Measurements from ENCODE around the gene LRRC52.
"Not testable (repeated sequence)": the region's sequence is repeated elsewhere in the genome, so short reads cannot be mapped to it uniquely, and the experiment has no call there.

Gene LRRC52

DNA sequence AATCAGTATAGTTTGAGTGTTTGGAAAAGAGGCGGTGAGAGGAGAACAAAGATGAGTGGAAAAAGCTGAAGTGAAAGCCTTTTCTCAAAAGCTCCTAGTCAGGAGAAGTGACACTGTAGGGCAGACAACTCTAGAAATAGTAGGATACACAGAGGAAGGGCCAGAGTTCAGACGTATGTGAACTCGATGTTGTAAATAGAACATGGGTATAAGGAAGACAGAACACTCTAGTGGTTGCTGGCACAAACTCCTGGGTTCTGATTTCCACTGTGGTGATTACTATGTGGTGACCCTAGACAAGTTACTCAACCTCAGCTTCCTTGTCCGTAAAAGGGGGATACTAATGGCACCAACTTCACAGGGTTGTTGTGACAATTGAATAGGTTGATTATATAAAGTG, 57.0 kb downstream of the LRRC52 start:
- H3K4me3 ChIP-seq (ENCODE audit: low read depth, low read length) = no peak overlapping the region
- TF ChIP-seq, protein P1, sequence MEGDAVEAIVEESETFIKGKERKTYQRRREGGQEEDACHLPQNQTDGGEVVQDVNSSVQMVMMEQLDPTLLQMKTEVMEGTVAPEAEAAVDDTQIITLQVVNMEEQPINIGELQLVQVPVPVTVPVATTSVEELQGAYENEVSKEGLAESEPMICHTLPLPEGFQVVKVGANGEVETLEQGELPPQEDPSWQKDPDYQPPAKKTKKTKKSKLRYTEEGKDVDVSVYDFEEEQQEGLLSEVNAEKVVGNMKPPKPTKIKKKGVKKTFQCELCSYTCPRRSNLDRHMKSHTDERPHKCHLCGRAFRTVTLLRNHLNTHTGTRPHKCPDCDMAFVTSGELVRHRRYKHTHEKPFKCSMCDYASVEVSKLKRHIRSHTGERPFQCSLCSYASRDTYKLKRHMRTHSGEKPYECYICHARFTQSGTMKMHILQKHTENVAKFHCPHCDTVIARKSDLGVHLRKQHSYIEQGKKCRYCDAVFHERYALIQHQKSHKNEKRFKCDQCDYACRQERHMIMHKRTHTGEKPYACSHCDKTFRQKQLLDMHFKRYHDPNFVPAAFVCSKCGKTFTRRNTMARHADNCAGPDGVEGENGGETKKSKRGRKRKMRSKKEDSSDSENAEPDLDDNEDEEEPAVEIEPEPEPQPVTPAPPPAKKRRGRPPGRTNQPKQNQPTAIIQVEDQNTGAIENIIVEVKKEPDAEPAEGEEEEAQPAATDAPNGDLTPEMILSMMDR (IDR thresholded peaks at IDR 0.05; ENCODE audit: borderline replicate concordance, insufficient read depth, low read depth, low read length) = no peak

DNA sequence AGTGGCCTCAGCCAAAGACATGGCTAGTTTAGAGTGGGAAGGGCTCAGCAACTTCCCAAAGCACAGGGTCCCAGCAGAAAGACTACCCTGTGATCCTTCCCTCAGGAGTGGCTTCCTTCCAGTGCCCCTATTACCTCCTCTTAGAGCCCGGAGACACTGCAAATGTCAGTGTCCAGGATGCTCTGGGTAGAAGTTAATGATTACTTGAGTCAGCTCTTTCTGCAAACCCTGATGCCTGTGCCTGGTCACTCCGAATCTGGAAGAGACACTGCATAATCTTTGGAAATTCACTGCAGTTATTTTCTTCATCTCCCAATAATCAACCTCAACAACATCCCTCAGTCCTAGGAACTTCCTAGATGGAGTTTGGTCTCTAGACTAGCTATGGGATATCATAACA, 60.0 kb downstream of the LRRC52 start:
- H3K4me3 ChIP-seq (ENCODE audit: low read depth, low read length) = no peak overlapping the region
- TF ChIP-seq, protein P1 (IDR thresholded peaks at IDR 0.05; ENCODE audit: borderline replicate concordance, insufficient read depth, low read depth, low read length) = no peak

DNA sequence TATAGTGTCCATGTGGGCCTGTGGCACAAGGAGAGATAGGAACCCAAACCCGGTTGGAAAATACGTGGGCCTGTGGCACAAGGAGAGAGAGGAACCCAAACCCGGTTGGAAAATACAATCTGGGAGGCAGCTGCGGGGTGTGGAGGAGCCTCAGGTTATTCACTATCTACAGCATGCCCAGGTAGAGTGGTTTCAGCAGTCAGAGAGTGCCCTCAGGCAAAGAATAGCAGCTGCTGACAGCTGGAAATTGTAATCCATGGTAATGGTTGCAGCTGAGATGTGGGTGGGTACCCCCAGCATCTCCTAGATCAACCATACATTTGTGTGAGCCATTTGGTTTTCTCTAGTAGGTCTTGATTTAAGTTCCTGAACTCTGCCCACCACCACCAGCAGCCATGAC, 61.4 kb downstream of the LRRC52 start:
- TF ChIP-seq, protein P1 (IDR thresholded peaks at IDR 0.05; ENCODE audit: borderline replicate concordance, insufficient read depth, low read depth, low read length) = no peak
- no peak overlapping the region for H3K4me3 ChIP-seq (ENCODE audit: low read depth, low read length)

DNA sequence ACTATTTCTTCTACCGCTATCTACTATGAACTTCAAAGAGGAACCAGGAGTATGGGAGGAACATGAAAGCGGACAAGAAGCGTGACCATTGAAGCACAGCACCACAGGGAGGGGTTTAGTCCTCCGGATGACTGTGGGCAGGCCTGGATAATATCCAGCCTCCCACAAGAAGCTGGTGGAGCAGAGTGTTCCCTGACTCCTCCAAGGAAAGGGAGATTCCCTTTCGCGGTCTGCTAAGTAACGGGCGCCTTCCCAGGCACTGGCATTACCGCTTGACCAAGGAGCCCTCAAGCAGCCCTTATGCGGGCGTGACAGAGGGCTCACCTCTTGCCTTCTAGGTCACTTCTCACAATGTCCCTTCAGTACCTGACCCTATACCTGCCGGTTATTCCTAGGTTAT, 62.9 kb downstream of the LRRC52 start:
- H3K4me3 ChIP-seq (ENCODE audit: low read depth, low read length) = not testable (repeated sequence)

DNA sequence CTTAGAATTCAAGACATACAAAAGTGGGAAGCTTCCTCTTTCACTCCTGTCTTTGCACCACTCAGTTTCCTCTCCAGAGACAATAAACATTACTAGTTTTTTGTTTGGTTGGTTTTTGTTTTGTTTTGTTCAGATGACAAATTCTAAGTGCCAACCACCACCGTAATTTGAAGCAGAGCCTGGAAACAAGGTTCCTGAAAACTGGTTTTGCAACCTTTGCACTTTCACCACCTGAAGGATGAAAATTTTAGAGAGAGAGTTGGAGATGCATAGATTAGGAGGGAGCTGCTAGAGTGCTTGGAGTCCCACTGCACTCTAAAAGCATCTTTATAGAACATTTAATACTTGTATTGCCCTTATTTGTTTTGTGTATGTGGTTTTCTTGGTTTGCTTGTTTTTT, 67.1 kb downstream of the LRRC52 start:
- TF ChIP-seq, protein P1 (IDR thresholded peaks at IDR 0.05; ENCODE audit: borderline replicate concordance, insufficient read depth, low read depth, low read length) = no peak
- no peak overlapping the region for H3K4me3 ChIP-seq (ENCODE audit: low read depth, low read length)

DNA sequence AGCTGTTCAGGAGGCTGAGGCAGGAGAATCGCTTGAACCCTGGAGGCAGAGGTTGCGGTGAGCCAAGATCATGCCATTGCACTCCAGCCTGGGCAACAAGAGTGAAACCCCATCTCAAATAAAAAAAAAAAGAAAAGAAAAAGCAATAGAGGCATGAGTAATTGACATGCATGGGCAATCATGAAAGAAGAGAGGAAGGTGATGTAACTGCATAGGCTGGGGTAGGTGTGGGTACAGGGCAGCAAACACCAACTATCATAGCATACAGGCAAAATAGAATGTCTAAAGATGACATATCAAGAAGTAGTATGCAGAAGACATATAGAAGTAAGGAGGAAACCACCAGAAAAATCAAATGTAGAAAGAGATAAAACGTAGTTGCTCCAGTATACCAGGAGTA, 68.3 kb downstream of the LRRC52 start:
- H3K4me3 ChIP-seq (ENCODE audit: low read depth, low read length) = no peak overlapping the region
- TF ChIP-seq, protein P1 (IDR thresholded peaks at IDR 0.05; ENCODE audit: borderline replicate concordance, insufficient read depth, low read depth, low read length) = no peak
